Tibial nerve (tissue), 4 donors: Measurements from ENCODE around the gene DZIP1.

Experiments
- CTCF ChIP-seq, 5 experiments: fragments of 200-600 bp in 3 of 5; fragments of 450-650 bp in 2 of 5; sonication (generic) in 3 of 5; IDR thresholded peaks; one replicate each; pipeline ENCODE4 v1.5.1; 2016 to 2019; ENCODE audit warnings: antibody characterized with exemption in 5 of 5, mild to moderate bottlenecking in 3 of 5, moderate library complexity in 2 of 5
- EP300 ChIP-seq, 2 donors: sonication (generic); formaldehyde crosslinking; IDR thresholded peaks; one replicate each; pipeline ENCODE4 v1.6.1; 2017; ENCODE audit warnings: antibody characterized with exemption in 2 of 2, mild to moderate bottlenecking in 1 of 2
- POLR2A ChIP-seq, 2 donors: fragments of 450-650 bp; IDR thresholded peaks; one replicate each; pipeline ENCODE4 v1.6.1; 2017; ENCODE audit warnings: antibody characterized with exemption in 2 of 2, mild to moderate bottlenecking in 2 of 2, moderate library complexity in 2 of 2

DNA sequence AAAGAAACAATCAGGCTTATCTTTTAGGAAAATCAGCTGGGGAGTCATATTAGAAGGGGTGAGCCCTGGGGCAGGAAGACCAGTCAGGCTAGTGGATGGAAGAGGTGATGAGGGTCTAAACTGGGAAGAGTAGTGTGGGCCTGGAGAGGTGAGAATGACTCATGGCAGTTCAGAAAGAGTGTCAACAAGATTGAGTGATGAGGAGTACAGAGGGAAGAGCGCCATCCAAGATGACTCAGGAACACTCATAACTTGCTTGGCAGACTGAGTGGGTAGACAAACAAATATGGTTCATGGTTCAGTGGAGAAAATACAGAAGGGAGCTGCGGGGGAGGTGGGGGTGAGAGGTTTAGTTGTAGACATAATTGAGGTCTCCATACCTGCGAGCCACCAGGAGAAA lies 109.3 kb downstream of the DZIP1 start:
- TF ChIP-seq CTCF (IDR thresholded peaks at IDR 0.05) (no peak), EP300 (IDR thresholded peaks at IDR 0.05) (no peak), POLR2A (IDR thresholded peaks at IDR 0.05) (no peak)
